BE2C (cell line): ENCODE measurements around the gene ZNF507.

ENCODE experiments used
- DNase-seq: peaks from one replicate; pipeline ENCODE4 v3.0.0-alpha.2; 2020
- H3K27me3 ChIP-seq: fragments of 250-450 bp; sonication (Bioruptor Pico); 2 replicates; pipeline ENCODE4 v1.5.1; 2020; ENCODE audit warnings: mild to moderate bottlenecking
- H3K36me3 ChIP-seq: fragments of 250-450 bp; sonication (Bioruptor Pico); 2 replicates; pipeline ENCODE4 v1.5.1; 2020; ENCODE audit warnings: mild to moderate bottlenecking
- H3K4me1 ChIP-seq: fragments of 250-450 bp; sonication (Bioruptor Pico); 2 replicates; pipeline ENCODE4 v1.5.1; 2020
- H3K4me3 ChIP-seq: 2 replicates; pipeline ENCODE4 v1.5.1; 2011; ENCODE audit warnings: low read depth, low read length
- H3K9me3 ChIP-seq: fragments of 250-450 bp; sonication (Bioruptor Pico); 2 replicates; pipeline ENCODE4 v1.5.1; 2020
- CTCF ChIP-seq: IDR thresholded peaks from 2 replicates; pipeline ENCODE4 v1.5.1; 2012; ENCODE audit warnings: mild to moderate bottlenecking, low read depth, low read length

Gene ZNF507

DNA sequence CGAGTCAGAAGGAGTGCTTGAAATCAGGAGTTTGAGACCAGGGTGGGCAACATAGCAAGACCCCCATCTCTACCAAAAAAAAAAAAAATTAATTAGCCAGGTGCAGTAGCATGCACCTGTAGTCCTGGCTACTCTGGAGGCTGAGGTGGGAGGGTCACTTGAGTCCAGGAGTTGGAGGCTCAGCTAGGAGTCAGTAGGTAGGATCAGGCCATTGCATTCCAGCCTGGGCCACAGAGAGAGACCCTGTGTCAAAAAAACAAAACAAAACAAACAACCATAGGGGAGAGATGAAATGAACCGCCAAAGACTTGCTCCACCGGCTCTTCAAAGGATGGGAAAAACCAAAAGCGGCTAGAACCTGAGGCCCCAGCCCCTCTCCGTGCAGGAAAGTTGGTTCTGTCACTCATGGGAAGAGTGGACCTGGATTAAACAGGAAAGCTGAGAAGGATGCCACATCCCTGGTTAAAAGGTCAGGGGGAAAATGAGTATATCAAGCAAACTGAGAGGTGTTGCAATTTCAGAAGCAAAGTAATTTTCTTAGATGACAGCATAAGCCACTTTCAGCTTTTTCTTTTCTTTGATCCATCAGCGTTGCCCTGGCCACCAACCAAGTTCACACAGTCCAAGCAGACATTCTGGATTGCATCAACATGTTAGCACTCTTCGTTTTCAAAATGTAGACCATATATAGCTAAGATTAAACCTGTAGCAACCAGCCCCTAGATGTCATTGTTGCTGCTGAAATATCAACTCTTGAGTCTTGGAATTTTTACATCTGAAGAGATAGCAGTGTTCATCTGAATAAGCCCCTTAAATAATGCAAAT lies 8.9 kb upstream of the ZNF507 start:
- Histone ChIP-seq H3K4me3 (no peak overlapping the region), H3K9me3 (no peaks in the 10 kb centered on the region), H3K36me3 (no peaks in the 10 kb centered on the region), H3K27me3 (no peaks in the 10 kb centered on the region), H3K4me1 (no peaks in the 10 kb centered on the region)
- no peak for DNase-seq
- no peak for TF ChIP-seq CTCF

DNA sequence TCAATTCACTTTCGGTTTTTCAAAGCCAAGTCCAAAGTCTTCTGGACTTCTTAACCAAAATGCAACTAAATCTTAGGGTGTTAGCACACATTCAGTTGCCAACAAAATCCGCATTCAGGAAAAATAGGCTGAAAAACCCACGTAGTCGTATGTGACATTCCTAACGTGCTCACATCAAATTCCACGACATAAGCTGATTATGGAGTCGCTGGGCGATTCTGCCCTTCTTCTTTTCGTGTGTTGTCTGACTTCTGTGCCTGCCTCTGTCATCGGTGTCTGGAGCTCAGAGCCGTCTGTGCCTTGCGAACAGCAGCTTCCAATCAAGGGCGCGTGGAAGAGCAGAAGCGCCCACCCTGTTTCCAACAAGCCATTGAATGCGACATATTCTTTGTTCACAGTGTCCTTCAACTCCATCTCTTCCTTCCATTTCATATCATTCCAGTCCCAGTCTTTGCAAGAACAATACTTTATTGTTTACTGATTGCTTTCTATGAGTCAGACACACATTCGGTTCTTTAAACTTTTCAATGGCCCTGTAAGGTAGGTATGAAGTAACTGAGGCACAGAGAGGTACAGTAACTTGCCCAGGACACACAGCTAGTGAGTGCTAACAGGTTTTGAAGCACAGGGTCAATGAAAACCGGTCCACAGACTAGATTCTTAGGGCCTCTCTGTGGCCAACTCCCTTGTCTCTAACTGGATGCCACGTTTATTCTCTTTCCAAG lies 8.2 kb upstream of the ZNF507 start:
- Histone ChIP-seq H3K9me3 (no peaks in the 10 kb centered on the region), H3K4me1 (no peaks in the 10 kb centered on the region), H3K27me3 (no peaks in the 10 kb centered on the region), H3K36me3 (no peaks in the 10 kb centered on the region), H3K4me3 (no peak overlapping the region)
- no peak for TF ChIP-seq CTCF
- DNase-seq: no peak

- Histone ChIP-seq H3K4me1 (no peaks in the 10 kb centered on the region), H3K9me3 (no peaks in the 10 kb centered on the region), H3K4me3 (no peak overlapping the region), H3K27me3 (no peaks in the 10 kb centered on the region), H3K36me3 (no peaks in the 10 kb centered on the region)
- TF ChIP-seq CTCF: no peak
- DNase-seq: no peak
Observed at GRCh38 chr19:32339423-32339822, 6.0 kb upstream of the ZNF507 start.

DNA sequence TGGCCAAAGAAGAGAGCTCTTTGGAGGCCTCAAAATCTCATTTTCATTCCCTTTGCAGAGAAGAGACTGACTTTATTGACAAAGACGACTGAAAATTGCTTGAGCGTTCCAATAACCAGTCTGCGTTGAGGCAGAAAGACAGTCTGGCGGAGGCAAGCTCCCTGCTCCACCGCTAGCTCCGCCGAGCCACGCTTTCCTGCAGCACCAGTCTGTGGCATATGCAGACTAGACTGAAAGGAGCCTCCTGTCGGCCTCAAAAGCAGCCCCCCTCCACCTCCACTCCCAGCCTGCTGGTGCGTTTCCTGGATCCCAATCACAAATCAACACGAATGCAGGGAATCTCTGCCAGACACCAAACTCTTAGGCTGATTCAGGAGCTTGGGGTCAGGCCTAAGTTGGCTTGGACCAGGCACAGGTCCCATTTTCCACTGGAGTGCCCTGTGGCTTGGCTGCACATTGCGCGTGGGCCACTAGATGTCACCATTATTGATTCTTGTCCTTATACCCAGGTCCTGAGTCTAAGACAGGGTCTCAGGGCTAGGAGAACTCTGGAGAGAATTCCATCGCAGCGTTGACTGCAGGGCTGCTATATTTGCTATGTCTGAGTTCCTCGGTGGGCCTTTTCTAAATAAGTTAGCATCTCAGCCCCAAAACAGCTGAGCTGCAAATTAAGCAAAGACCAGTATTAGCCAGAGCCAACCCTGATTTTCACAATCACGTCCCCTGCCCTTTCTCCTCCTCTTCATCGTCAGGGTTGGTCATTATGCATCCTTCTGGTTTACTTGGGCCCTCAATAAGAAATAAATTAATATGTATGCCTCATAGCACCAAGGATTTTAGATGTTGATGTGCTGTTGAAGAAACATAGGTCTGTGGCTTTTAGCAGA lies 5.2 kb upstream of the ZNF507 start:
- H3K27me3 ChIP-seq: no peaks in the 10 kb centered on the region
- H3K4me3 ChIP-seq: no peak overlapping the region
- peak; percentile 65 for DNase-seq
- peak; percentile 73 for TF ChIP-seq CTCF
- H3K9me3 ChIP-seq: no peaks in the 10 kb centered on the region
- no peaks in the 10 kb centered on the region for H3K36me3 ChIP-seq
- H3K4me1 ChIP-seq: no peaks in the 10 kb centered on the region

GRCh38 chr19:32342695-32343094 lies 2.7 kb upstream of the ZNF507 start:
- DNase-seq: no peak
- Histone ChIP-seq H3K36me3 (0 out of 2 replicates have a peak, but pooled peaks cover 2% of the 10 kb centered on the region), H3K9me3 (no peaks in the 10 kb centered on the region), H3K27me3 (no peaks in the 10 kb centered on the region), H3K4me3 (no peak overlapping the region), H3K4me1 (no peaks in the 10 kb centered on the region; the same call in 1 of the 2 replicates)
- TF ChIP-seq CTCF: no peak
